GM12872 (cell line): Measurements from ENCODE around the gene SLC6A7.

Experiments used
- CTCF ChIP-seq: IDR thresholded peaks from 3 replicates; pipeline ENCODE4 v1.5.1; 2011; ENCODE audit warnings: low read depth, mild to moderate bottlenecking, low read length, moderate library complexity; ENCODE audit not compliant: insufficient read depth

Gene SLC6A7

GRCh38 chr5:150163035-150163434 lies 26.8 kb upstream of the SLC6A7 start:
- no peak for TF ChIP-seq CTCF

DNA sequence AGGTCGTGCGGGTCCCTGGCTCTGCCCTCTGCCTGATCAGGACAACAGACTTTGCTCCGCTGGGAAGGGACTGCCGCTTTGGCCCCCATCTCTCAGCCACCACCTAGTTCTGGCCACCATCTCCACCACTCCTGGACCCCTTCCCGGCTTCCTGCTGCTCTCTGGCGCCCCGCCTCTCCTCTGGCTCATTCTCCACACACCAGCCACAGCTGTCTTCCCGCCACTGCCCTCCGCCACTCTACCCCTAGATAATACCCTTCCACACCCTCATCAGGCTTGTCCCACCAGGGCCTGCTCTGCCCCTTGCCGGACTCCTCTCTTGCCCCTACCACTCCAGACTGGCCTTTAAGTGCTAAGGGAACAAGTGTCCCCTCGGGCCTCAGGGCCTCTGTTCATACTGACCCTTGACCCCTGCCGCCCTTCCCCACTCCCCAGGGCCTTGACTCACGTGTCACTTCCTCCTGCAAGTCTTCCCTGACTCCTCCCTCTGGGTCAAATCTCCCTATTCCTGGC lies 26.3 kb upstream of the SLC6A7 start:
- TF ChIP-seq CTCF: no peak

- TF ChIP-seq CTCF: no peak
These were observed 25.5 kb upstream of the SLC6A7 start for GRCh38 chr5:150164211-150164980.

DNA sequence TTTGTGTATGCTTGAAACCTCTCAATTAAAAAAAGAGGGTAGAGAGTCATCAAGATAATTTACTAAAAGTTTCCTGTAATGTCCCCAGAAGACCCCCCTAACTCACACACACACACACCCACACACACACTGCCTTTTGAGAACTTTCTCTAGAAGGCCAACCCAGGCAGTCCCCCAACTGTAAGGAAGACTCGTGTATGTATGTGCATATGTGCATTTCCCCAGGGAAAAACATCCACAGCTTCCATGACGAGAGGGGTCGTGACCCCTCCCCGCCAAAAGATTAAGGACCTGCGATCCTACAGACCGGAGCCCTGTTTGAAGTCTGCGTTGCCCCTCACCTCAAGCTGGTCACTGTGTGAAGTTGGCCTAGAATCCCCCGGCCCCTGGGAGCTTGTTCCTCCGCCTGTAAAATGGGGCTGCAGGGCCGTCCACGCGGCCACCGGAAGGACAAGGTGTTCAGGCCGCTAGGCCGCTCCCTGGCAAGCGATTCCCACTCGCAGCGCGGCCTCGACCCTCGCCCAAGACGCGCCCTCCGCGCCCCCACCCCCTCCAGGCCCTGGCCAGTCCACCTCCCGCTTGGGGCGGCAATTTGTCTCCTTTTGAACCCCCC lies 23.7 kb upstream of the SLC6A7 start:
- TF ChIP-seq CTCF: no peak

DNA sequence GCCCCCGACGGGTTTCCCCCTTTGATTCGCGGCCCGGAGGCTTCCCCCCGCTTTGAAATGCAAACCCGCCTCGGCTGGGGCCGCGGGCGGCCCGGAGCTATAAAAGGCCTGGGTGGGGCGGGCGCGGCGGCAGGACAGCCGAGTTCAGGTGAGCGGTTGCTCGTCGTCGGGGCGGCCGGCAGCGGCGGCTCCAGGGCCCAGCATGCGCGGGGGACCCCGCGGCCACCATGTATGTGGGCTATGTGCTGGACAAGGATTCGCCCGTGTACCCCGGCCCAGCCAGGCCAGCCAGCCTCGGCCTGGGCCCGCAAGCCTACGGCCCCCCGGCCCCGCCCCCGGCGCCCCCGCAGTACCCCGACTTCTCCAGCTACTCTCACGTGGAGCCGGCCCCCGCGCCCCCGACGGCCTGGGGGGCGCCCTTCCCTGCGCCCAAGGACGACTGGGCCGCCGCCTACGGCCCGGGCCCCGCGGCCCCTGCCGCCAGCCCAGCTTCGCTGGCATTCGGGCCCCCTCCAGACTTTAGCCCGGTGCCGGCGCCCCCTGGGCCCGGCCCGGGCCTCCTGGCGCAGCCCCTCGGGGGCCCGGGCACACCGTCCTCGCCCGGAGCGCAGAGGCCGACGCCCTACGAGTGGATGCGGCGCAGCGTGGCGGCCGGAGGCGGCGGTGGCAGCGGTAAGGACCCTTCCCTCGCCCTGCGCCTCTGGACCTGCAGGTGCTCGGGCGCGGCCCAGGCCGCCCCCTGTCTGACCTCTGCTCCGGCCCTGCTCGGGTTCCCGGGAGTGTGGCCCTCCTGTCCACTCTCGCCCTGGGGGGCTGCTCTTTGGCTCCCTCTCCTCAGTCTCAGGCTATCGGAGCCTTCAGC lies 23.0 kb upstream of the SLC6A7 start, which contains the start of gene CDX1:
TSS of gene CDX1 (plus strand) at position 129 of the 862 bp plus-strand sequence. CDS start at position 228, 99 bp downstream.
- TF ChIP-seq CTCF: no peak

DNA sequence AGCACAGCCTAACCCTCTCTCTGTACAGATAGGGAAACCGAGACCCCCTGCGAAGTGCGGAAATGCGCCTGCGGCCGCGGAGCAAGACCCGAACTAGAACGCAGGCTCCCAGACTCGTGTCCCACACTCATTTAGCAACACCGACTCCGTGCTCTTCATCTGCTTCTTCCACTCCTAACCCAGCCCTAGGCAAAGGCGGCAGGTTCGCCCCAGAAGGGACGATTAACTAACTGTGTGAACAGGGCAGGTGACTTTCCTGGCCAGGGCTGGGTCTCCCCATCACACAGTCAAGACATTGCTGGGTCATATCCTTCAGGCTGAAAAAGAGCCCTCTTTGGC lies 22.4 kb upstream of the SLC6A7 start:
- TF ChIP-seq CTCF: no peak

DNA sequence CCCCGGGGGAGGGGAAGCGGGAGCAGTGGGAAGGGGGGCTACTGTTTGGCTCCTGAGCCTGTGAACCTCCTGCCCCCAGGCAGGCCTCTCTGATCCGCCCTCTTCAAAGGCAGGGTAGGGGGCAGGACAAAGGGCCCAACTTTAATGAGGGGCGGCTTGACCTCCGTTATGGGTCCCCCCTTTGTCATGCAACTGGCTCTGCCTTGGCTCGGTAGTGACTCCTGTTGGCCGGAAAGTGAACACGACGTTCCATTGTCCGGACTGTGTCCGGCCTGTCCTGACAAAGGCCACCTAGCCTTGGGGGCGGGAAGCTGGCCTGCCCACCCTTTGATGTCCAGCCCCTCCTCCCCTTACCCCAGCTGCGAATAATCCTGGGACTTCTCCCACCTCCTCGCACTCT lies 22.0 kb upstream of the SLC6A7 start:
- no peak for TF ChIP-seq CTCF
